T-helper 1 cell (primary cell): ENCODE measurements around the gene TTBK1.

Experiments used
- DNase-seq, 5 donors: peaks; one replicate each; pipeline ENCODE4 v3.0.0-alpha.2; 2012 to 2020

TTBK1 gene

DNA sequence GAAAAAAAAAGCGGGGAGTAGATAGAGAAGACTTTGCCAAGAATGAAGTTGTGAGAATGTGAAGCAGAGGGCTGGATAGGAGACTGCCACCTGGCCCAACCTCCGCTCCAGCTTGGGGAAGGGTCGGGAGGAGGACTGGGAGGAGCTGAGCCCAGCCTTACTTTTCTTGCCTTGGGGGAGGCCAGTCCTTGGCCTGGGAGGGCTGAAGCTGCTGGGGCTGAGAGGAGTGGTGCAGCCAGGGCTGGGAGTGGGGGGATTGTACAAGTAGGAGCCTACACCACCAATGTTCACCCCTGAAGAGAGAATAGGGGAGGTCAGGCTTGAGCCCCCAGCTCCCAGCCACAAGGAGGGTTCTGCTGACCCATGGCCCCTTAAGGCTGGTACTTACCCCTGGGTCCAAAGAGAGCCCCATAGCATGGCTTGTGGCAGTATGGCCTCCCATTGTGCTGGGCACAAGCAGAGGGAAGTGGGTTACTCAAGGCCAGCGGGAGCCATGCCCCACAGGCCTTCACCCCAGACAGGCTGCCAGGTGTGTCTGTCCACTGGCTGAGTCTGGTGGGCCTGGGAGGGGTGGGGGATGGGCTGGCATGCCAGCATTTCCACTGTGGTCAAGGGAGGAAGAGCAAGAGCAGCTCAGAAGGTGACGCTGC is 64.3 kb downstream of the TTBK1 start:
- no peak for DNase-seq

GRCh38 chr6:43308101-43308989 is 65.1 kb downstream of the TTBK1 start, which contains the start of gene CRIP3:
Gene CRIP3, minus strand, starts transcription at chr6:43308826. Its CDS starts 34 bp downstream, at chr6:43308792.
- DNase-seq, result peak in 3 of 5 donors; percentile 28 to 48 (median 29)

DNA sequence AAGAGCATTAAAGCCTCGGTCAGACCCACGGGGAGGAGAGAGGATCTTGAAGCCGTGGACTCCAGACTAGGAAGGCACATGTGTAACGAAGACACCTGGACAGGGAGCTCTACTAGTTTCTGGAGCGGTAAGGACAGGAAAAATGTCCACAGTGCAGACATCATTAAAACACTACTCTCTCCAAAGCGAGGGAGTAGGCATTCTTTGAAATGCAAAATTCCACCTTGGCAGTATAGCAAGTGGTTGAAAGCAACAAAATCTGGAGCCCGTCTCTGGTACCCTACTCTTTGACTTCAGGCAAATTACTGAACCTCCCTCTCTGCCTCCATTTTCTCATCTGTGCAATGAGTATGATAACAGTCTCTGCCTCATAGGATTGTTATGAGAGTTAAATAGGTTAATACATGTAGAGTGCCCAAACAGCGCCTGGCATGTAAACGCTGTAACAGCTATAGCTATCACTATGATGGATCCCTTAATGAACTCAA is 65.8 kb downstream of the TTBK1 start:
- DNase-seq, result no peak

DNA sequence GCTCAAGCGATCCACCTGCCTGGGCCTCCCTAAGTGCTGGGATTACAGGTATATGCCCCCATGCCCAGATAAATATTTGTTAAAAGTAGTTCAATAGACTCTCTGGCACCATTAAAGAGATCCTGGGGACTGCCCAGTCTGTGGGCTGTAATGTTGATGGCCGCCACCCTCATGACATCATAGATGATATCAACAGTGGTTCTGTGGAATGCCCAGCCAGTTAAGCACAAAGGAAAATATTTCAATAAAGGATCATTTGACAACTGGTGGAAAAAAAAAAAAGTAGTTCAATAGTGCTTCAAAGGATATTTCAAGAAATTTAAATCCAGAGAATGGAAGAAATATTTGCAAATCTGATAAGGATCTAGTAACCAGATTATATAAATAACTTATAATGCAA is 66.9 kb downstream of the TTBK1 start:
- no peak for DNase-seq

DNA sequence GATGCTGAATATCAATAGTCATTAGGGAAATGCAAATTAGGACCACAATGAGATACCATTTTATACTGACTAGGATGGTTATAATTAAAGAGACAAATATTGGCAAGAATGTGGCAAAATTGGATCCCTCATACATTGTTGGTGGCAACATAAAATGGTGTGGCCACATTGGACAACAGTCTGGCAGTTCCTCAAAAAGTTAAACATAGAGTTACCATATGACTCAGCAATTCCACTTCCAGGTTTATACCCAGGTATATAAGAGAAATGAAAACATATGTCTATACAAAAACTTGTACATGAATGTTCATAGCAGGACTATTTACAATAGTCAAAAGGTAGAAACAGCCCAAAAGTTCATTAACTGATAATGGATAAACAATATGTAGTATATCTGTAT is 67.3 kb downstream of the TTBK1 start:
- DNase-seq, result no peak

DNA sequence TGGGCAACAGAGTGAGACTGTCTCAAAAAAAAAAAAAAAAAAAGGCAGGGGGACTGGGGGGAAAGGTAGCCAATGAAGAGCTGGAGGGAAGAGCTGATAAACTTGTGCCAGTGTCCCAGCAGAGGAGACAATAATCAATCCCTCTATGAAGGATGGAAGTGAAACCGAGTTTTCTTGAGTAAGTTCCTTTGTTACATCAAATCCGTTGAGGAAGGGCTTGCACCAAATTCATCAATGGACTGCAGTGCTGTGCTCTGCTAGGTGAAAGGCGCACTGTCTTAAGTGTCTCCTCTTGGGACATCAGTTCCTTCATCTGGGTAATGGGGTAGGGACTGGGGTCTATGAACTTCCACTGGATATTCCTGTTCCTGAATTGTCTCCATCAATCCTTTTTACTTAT is 68.4 kb downstream of the TTBK1 start:
- no peak for DNase-seq

- DNase-seq, result no peak
Observed at GRCh38 chr6:43313813-43314212, 70.5 kb downstream of the TTBK1 start.

DNA sequence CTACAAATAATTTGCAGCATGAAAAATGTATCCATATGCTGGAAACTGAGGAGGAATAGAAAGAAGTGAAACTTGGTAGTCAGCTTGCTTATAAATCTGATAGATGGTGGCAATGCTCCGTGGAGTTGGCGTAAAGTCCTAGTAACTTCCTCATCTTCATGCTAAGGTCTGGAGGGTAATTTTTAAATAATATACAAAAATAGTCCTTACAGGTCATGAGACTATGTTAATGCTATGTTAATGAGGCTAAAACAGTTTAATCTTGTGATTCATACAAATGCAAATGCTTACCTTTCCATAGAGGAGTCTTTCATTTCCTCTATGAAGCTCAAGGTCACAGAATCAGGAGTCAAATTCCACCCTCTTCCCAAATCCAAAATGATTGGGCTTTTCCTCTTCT is 74.7 kb downstream of the TTBK1 start:
- DNase-seq, result no peak

DNA sequence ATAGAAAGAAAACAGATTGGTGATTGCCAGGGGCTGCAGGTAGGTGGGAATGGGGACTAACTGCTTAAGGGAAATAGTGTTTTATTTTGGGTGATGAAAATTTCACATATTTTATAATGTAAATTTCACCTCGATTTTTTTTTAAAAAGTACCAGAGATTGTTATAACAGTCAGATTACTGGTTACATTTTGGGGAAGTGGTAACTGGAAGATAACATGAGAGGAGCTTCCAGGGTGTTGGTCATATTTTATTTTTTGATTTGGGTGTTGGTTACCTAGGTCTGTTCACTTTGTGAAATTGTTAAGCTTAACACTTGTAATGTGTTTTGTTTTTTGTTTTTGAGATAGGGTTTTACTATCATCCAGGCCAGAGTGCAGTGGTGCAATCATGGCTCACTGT is 82.6 kb downstream of the TTBK1 start:
- no peak for DNase-seq

DNA sequence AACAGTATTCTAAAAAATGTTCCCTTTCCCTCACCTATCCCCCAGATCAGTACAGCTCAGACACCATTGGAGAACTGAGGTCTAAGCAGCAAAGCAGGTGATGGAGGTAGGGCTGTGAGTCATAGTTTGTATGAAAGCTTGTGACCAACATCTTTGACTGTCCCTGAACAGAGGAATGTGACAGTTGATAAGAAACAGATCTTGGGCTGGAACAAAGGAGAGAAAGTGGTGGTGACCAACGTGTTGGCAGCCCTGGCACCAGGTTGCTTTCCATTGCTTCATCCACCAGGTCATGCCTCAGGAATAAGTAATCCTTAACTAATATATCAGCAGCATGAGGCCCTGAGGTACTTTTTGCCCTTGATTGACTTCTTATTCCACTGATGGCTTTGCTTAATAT is 85.2 kb downstream of the TTBK1 start:
- no peak for DNase-seq

DNA sequence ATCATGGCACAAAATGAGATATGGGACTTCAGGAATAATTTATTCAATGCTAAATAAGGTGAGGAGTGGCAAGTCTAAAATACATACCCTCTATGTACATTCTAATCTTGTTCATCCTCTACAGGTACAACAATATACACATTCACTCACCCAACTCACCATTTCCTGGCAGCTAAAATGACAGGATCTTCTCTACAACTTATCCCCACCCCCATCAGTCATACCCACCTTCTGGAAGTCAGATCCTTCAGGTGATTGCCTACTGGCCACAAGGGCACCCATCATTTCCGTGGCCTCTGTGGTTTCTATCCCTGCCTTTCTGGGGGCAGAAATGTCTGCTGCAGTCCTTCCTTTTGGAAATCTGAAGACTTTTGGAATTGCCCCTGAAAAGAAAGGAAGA is 88.2 kb downstream of the TTBK1 start:
- no peak for DNase-seq

DNA sequence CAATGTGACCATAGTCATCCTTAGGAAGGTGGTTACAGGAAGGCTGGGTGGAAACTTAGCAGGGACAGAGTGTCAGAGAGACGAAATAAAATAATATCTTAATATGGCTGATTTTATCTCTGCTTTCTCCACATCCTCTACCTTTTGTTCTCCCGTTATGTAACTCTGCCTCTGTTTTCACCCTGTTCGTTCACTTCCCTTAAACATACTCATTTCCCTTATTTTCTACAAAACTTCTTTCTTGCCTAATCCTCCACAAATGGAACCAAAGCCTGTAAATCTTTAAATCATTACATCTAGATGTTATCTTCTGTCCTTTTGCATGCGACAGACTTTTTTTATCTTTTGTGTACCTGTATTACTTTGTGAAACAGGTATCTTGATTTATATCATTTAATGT is 88.6 kb downstream of the TTBK1 start:
- DNase-seq, result no peak

DNA sequence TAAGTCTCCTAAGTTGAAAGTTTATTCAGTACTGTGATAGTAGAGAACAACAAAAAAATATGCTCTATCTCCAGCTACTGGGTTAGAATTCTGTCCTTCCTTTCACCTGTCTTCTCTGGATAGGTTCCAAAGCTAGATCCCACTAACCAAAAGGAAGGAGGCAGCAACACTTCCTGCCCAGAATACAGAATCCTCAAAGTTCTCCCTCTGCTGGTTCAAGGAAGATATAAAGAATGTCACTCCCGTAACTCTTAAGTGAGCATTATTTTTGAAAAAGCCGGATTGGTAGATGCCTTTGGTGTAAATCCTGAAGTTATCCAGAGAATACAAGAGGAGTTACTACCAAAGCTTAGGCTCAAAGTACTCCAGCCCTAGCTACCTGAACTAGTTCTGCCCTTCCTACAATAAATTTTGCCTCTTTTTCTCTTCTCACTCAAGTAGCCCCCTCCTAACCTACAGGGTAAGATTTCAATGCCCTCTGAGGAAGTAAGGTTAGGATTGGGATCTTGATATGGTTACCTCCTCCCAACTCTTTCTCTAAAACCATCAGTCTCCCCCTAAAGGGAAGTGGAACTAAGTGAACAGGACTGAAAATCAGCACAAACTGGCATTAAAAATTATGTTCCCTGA is 91.3 kb downstream of the TTBK1 start:
- no peak for DNase-seq

DNA sequence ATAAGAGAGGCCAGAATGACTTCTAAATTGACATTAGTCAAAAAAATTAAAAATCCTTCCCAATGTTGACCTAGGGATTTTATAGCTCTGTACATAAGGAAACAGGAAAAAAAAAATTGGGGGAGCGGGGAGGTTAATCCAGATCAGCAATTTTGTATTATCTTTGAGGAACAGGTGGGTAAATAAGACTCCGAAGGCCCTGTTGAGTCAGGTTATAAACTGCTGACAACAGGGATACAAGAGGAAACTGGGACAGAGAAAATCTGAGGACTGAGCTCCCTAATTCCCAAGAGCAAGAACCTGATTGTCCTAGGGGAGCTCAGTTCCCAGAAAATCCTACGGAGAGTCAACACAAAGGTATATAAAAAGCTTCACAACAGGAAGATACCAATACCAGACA is 92.2 kb downstream of the TTBK1 start:
- DNase-seq, result no peak

DNA sequence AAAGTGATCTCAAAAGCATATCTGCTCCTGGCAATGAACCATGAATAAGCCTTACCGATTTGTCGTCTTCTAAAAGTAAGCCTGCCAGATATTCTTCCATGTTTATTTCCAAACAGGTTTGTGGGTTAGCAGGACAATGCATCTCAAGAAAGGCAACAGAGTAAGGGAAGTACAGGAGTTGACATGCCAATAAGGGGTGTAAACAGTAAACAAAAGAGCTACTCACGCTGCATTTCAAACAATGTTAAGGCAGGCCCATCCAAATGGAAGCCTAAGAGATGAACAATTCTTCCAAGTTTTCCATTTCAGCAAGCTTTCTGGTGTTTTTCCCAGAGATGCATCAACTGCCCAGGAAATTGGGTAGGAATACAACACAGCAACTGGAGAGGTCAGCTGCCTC is 93.1 kb downstream of the TTBK1 start:
- DNase-seq, result no peak
